DOHH2 (cell line): ENCODE results near the gene HMG20A.

Experiments used
- CTCF ChIP-seq: fragments of 200-600 bp; sonication (generic); IDR thresholded peaks from one replicate; pipeline ENCODE4 v1.5.1; 2014; ENCODE audit warnings: antibody characterized with exemption, mild to moderate bottlenecking, low read depth, low read length; ENCODE audit not compliant: poor library complexity, severe bottlenecking
- EZH2phosphoT487 ChIP-seq: fragments of 200-600 bp; sonication (generic); IDR thresholded peaks from 2 replicates; pipeline ENCODE4 v1.6.1; 2017; ENCODE audit warnings: borderline replicate concordance, mild to moderate bottlenecking, antibody characterized with exemption, low read length, moderate library complexity, mixed read lengths

GRCh38 chr15:77457191-77457904, 36.7 kb downstream of the HMG20A start:
- TF ChIP-seq CTCF, result no peak
- TF ChIP-seq EZH2phosphoT487, result no peak
